HCT116 (cell line): ENCODE results near the gene LILRA2. TPM values are rescaled to one million over a fixed set of nuclear protein-coding genes. Genes with fewer than 3 reads are reported as not detected.

Experiments
- ATAC-seq: fragments of 200-7000 bp; cut with Tn5 transposase; 2 replicates; pipeline ENCODE4 v1.9.1; 2020; ENCODE audit warnings: mild to moderate bottlenecking, moderate library complexity
- BruUV-seq: library from RNA; stranded (reverse); fragments of 400-500 nt; replicated peaks from 2 replicates; lab custom pipeline; 2021; lab: Mats Ljungman, UMichigan
- CTCF ChIA-PET: fragments of 300-600 bp; sonication (Branson Sonifier 250); formaldehyde crosslinking; loops from one replicate; lab custom pipeline; 2021; ENCODE audit warnings: antibody characterized with exemption; lab: Charles Lee
- POLR2A ChIA-PET: fragments of 300-600, 350-600 bp; sonication (Branson Sonifier 250); formaldehyde crosslinking; loops from one replicate; lab custom pipeline; 2021; ENCODE audit warnings: antibody characterized with exemption; lab: Charles Lee
- RAD21 ChIA-PET, 2 experiments: fragments of 300-600 bp; sonication (Branson Sonifier 250); formaldehyde crosslinking; loops; one replicate each; lab custom pipeline; 2023; ENCODE audit warnings: low total read pairs in 2 of 2; ENCODE audit not compliant: uncharacterized antibody in 2 of 2, unreplicated experiment in 2 of 2, low non-redundant PET in 1 of 2; lab: Charles Lee
- DNase-seq: peaks from one replicate; pipeline ENCODE4 v3.0.0-alpha.2; 2010; ENCODE audit warnings: low read depth, low spot score
- H2AFZ ChIP-seq: fragments of 200-600 bp; shearing (Covaris generic), sonication (generic); 2 replicates; pipeline ENCODE4 v1.6.1; 2017; ENCODE audit warnings: low read depth, mixed run types, mixed read lengths, antibody characterized with exemption, low read length; ENCODE audit not compliant: poor library complexity, severe bottlenecking
- H3K27ac ChIP-seq: 2 replicates; pipeline ENCODE4 v1.5.1; 2012; ENCODE audit warnings: low read depth, low read length
- H3K27me3 ChIP-seq: fragments of 200-600 bp; sonication (generic); 2 replicates; pipeline ENCODE4 v1.6.1; 2016; ENCODE audit warnings: mixed run types, low read length, mixed read lengths; ENCODE audit not compliant: insufficient read depth
- H3K36me3 ChIP-seq, 2 experiments: fragments of 200-500 bp in 1 of 2; fragments of 200-600 bp in 1 of 2; sonication (Bioruptor generic) in 1 of 2; sonication (generic) in 1 of 2; 2 replicates each; pipeline versions ENCODE4 v1.5.1 to v1.6.1; 2014 to 2016; ENCODE audit warnings: low read length in 2 of 2, inconsistent platforms in 1 of 2, mixed read lengths in 1 of 2, mixed run types in 1 of 2; ENCODE audit not compliant: insufficient read depth in 2 of 2, control insufficient read depth in 1 of 2
- H3K4me1 ChIP-seq, 2 experiments: fragments of 200-600 bp in 1 of 2; sonication (generic) in 1 of 2; 2 replicates each; pipeline versions ENCODE4 v1.5.1 to v1.6.1; 2012 to 2017; ENCODE audit warnings: low read length in 2 of 2, inconsistent platforms in 1 of 2, mild to moderate bottlenecking in 1 of 2, mixed read lengths in 1 of 2, mixed run types in 1 of 2, moderate library complexity in 1 of 2; ENCODE audit not compliant: insufficient read depth in 2 of 2, control insufficient read depth in 1 of 2
- H3K4me2 ChIP-seq: fragments of 200-600 bp; sonication (generic); 2 replicates; pipeline ENCODE4 v1.6.1; 2017; ENCODE audit warnings: mixed run types, low read length, mixed read lengths
- H3K4me3 ChIP-seq, 2 experiments: fragments of 200-600 bp in 1 of 2; sonication (generic) in 1 of 2; replicated peaks in 1 of 2; 2 replicates each; pipeline ENCODE4 v1.5.1; 2011 to 2016; ENCODE audit warnings: low read length in 2 of 2, control low read depth in 1 of 2, low read depth in 1 of 2, mild to moderate bottlenecking in 1 of 2, mixed read lengths in 1 of 2, mixed run types in 1 of 2
- H3K79me2 ChIP-seq: fragments of 200-600 bp; sonication (generic); 2 replicates; pipeline ENCODE4 v1.6.1; 2017; ENCODE audit warnings: mild to moderate bottlenecking, mixed run types, low read length, moderate library complexity, mixed read lengths; ENCODE audit not compliant: insufficient read depth
- H3K9ac ChIP-seq: fragments of 200-600 bp; sonication (generic); 2 replicates; pipeline ENCODE4 v1.6.1; 2016; ENCODE audit warnings: low read length, mixed read lengths
- H3K9me2 ChIP-seq: fragments of 200-600 bp; sonication (generic), shearing (Covaris generic); 2 replicates; pipeline ENCODE4 v1.6.1; 2017; ENCODE audit warnings: mixed run types, mild to moderate bottlenecking, moderate library complexity; ENCODE audit not compliant: insufficient read depth
- H3K9me3 ChIP-seq, 2 experiments: fragments of 200-500 bp in 1 of 2; fragments of 200-600 bp in 1 of 2; sonication (Bioruptor generic) in 1 of 2; sonication (generic) in 1 of 2; 2 replicates each; pipeline ENCODE4 v1.6.1; 2014 to 2017; ENCODE audit warnings: low read length in 2 of 2, mixed read lengths in 2 of 2, inconsistent platforms in 1 of 2, low read depth in 1 of 2, mild to moderate bottlenecking in 1 of 2, mixed run types in 1 of 2, moderate library complexity in 1 of 2; ENCODE audit not compliant: control insufficient read depth in 1 of 2, insufficient read depth in 1 of 2
- H4K20me1 ChIP-seq: fragments of 200-600 bp; sonication (generic), shearing (Covaris generic); 2 replicates; pipeline ENCODE4 v1.6.1; 2017; ENCODE audit warnings: mixed run types, mild to moderate bottlenecking, moderate library complexity; ENCODE audit not compliant: insufficient read depth
- ATF3 ChIP-seq: IDR thresholded peaks from 2 replicates; pipeline ENCODE4 v1.6.1; 2012
- CEBPB ChIP-seq: IDR thresholded peaks from 2 replicates; pipeline ENCODE4 v1.6.1; 2012; ENCODE audit warnings: low read depth
- EGR1 ChIP-seq: IDR thresholded peaks from 2 replicates; pipeline ENCODE4 v1.6.1; 2012; ENCODE audit warnings: low read depth
- ELF1 ChIP-seq: IDR thresholded peaks from 2 replicates; pipeline ENCODE4 v1.6.1; 2012; ENCODE audit warnings: low read depth, borderline replicate concordance
- EZH2 ChIP-seq: fragments of 200-600 bp; sonication (generic); IDR thresholded peaks from 2 replicates; pipeline ENCODE4 v1.6.1; 2017; ENCODE audit warnings: antibody characterized with exemption, mixed run types
- EZH2phosphoT487 ChIP-seq: fragments of 200-600 bp; IDR thresholded peaks from 2 replicates; pipeline ENCODE4 v1.6.1; 2018; ENCODE audit warnings: antibody characterized with exemption, borderline replicate concordance
- FOSL1 ChIP-seq: IDR thresholded peaks from 2 replicates; pipeline ENCODE4 v1.6.1; 2012; ENCODE audit warnings: low read depth
- JUND ChIP-seq: IDR thresholded peaks from 2 replicates; pipeline ENCODE4 v1.6.1; 2012
- POLR2AphosphoS5 ChIP-seq: IDR thresholded peaks from 2 replicates; pipeline ENCODE4 v1.6.1; 2011; ENCODE audit warnings: mild to moderate bottlenecking, low read depth, low read length, moderate library complexity
- RAD21 ChIP-seq: IDR thresholded peaks from 2 replicates; pipeline ENCODE4 v1.6.1; 2012; ENCODE audit warnings: low read depth, mild to moderate bottlenecking
- YY1 ChIP-seq: IDR thresholded peaks from 2 replicates; pipeline ENCODE4 v1.6.1; 2011; ENCODE audit warnings: low read length, low read depth, moderate library complexity, mild to moderate bottlenecking; ENCODE audit not compliant: insufficient replicate concordance; ENCODE audit errors: extremely low read depth
- ZBTB33 ChIP-seq: IDR thresholded peaks from 2 replicates; pipeline ENCODE4 v1.6.1; 2011; ENCODE audit warnings: mild to moderate bottlenecking, low read length, moderate library complexity; ENCODE audit not compliant: insufficient replicate concordance; ENCODE audit errors: extremely low read depth
- ZFX ChIP-seq: fragments of 450-650 bp; IDR thresholded peaks from 2 replicates; pipeline ENCODE4 v1.6.1; 2017
- intact Hi-C: fragments of 100-400 bp; cut with micrococcal nuclease; formaldehyde crosslinking; loops from 2 replicates; pipeline ENCODE4 v1.10.0; 2022
- total RNA-seq: library from RNA; stranded (reverse); gene quantifications from one replicate; pipeline ENCODE4 v1.2.1, GENCODE V29; 2021; ENCODE audit not compliant: unreplicated experiment

The LILRA2 gene
- total RNA-seq, 1 experiment from 2014 or later, result not detected

DNA sequence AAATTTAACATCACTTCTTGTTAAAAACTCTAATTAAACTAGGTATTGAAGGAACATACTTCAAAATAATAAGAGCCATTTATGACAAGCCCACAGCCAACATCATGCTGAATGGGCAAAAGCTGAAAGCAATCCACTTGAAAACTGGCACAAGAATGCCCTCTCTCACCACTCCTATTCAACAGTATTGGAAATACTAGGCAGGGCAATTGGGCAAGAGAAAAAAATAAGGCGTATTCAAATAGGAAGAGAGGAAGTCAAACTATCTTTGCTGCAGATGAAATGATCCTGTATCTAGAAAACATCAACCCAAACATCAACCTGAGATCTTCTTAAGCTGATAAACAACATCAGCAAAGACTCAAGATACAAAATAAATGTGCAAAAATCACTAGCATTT, 41.1 kb downstream of the LILRA2 start:
- DNase-seq, result no peak
- RAD21 ChIA-PET, result no interaction called here
- no peak for ATAC-seq
- Histone ChIP-seq H3K4me2 (no peak overlapping the region), H3K9me2 (no peaks in the 10 kb centered on the region), H4K20me1 (no peaks in the 10 kb centered on the region), H3K27me3 (no peaks in the 10 kb centered on the region), H3K4me1 (no peaks in the 10 kb centered on the region), H3K27ac (no peak overlapping the region), H3K9ac (no peak overlapping the region), H3K4me3 (no peak overlapping the region), H3K79me2 (no peaks in the 10 kb centered on the region), H3K9me3 (no peaks in the 10 kb centered on the region), H2AFZ (no peak overlapping the region), H3K36me3 (no peaks in the 10 kb centered on the region)
- TF ChIP-seq POLR2AphosphoS5, result no peak
- no peak for TF ChIP-seq RAD21
- TF ChIP-seq CEBPB, result no peak
- TF ChIP-seq ATF3, result no peak
- TF ChIP-seq YY1, result no peak
- no peak for TF ChIP-seq ELF1
- no peak for TF ChIP-seq EGR1
- no peak for TF ChIP-seq ZFX
- no peak for TF ChIP-seq ZBTB33
- TF ChIP-seq EZH2, result no peak
- no peak for TF ChIP-seq FOSL1
- TF ChIP-seq JUND, result no peak
- TF ChIP-seq EZH2phosphoT487, result no peak
- CTCF ChIA-PET, result no interaction called here
- intact Hi-C loops, result no loop called here
- POLR2A ChIA-PET, result no interaction called here
- no TSS peak for BruUV-seq
